Left cardiac atrium (tissue), 4 donors: Measurements from ENCODE around the gene SLC2A6. TPM values are rescaled to one million over a fixed set of nuclear protein-coding genes. Genes with fewer than 3 reads are reported as not detected.

ENCODE experiments used
- ATAC-seq, 2 donors: fragments of 200-7000 bp; cut with Tn5 transposase; one replicate each; pipeline ENCODE4 v1.9.1; 2020; ENCODE audit warnings: mild to moderate bottlenecking in 2 of 2, moderate library complexity in 2 of 2
- DNase-seq: peaks from one replicate; pipeline ENCODE4 v3.0.0-alpha.2; 2020
- intact Hi-C, 2 donors: fragments of 100-400 bp; cut with DNase I; formaldehyde crosslinking; loops; one replicate each; pipeline versions ENCODE4 v1.14.1 to v1.15.1; 2022 to 2023
- long read RNA-seq: library from polyadenylated mRNA; unstranded; transcript quantifications from one replicate; pipeline ENCODE4 v2.0.0, GENCODE V29; 2021
- total RNA-seq, 2 donors: library from RNA; stranded (reverse); fragmentation: NEBNext Ultra II Directional; extraction: Animal tissue kit (Norgen Biotek cat#: 25700); gene quantifications; one replicate each; pipeline ENCODE4 v1.2.1, GENCODE V29; 2021
- donor health status: DM: no; HTN: yes; CAD: no.
- donor health status: DM: no; HTN: yes; CAD: no; lungs with severe emphysema.
- donor health status: DM: yes; HTN: yes; CAD: no.
- donor health status: Dilated cardiomyopathy.

The SLC2A6 gene, protein sequence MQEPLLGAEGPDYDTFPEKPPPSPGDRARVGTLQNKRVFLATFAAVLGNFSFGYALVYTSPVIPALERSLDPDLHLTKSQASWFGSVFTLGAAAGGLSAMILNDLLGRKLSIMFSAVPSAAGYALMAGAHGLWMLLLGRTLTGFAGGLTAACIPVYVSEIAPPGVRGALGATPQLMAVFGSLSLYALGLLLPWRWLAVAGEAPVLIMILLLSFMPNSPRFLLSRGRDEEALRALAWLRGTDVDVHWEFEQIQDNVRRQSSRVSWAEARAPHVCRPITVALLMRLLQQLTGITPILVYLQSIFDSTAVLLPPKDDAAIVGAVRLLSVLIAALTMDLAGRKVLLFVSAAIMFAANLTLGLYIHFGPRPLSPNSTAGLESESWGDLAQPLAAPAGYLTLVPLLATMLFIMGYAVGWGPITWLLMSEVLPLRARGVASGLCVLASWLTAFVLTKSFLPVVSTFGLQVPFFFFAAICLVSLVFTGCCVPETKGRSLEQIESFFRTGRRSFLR
- total RNA-seq = 1 to 10 TPM; 4.3 to 7.4 TPM
- long read RNA-seq, transcript SLC2A6-202 (10 exons, 2,528 nt) = major isoform, 16 of 42 reads
- long read RNA-seq, partial matches to known transcripts = 15 of 42 reads
- long read RNA-seq, other reads (novel, unspliced or antisense) = 9 of 42 reads

DNA sequence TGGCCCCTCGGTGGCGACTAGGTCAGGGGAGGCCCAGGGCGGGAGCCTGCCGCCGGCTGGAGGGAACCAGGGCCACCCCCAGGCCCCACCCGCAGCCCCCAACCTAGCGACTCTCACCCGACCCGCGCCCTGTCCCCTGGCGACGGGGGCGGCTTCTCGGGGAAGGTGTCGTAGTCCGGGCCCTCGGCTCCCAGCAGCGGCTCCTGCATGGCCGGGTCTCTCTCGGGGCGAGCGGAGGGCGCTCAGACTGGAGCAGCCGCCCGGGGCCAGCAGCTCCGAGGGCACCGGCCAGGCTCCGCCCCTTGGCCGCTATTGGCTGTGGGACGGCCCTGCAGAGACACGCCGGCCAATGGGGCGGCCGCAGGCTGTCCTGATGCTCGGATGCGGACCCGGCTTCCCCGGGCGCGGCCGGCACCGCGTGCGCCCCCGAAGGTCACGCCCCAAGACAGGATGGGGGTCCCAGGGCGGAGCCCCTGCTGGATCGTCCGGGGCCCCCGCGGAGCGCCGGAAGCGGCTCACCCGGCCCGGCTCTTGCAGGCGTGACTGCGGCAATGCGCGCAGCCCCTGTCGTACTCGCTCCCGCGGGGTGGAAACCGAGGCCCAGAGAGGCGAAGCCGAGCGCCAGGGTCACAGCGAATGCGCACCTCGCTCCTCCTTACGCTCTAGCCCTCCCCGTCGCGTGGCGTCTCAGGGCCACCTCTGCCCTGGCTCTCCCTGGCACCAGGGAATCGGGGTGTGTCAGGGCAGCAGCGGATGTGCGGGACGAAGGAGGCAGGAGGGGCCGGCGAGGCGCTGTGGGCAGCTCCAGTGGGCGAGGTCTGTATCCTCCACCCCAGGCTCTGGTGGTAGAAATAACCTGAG is at the start of gene SLC2A6:
Gene SLC2A6, minus strand, starts transcription at position 249 of the 861 bp plus-strand sequence. Its CDS starts 40 bp downstream, at position 209.
- peak; percentile 93 for DNase-seq
- intact Hi-C loops = no loop called here
- peak; percentile 99 for ATAC-seq

DNA sequence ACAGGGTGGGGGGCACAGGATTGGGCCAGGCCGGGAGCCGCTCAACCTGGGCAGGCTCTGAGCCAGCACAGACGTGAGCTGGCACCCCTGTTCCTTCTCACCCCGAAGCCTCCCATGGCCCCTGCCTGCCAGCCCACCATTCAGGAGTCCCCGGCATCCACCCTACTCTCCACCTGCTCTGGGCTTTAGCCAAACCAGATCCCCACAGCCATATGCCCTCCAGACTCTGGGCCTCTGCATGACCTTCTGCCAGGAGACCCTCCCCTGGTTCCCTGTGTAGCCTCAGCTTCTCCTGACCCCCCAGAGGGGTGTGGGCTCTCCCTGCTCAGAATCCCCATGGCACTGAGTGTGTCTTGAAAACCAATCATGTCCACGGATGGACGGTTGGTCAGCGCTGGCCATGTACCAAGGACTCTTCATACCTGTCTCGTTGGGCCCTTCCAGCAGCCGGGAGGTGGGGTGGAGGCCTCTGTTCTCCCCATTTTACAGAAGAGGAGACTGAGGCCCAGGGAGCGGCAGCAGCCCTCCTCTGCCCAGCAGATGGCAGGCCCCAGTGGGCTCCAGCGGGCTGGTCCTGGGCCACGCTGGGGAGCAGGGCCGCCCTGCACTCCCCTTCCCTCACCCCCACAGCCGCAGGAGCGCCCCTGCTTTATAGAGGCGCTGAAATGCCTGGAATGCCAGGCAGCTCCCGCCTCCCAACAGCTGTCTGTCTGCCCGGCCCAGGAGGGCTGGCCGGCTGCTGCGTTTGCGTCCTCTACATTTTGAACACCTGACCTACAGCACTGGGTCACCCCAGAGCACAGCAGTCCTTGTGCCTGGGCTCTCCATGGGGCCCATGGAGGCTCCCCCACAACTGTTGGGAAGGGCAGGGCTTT is 49.3 kb upstream of the SLC2A6 start:
- ATAC-seq (no peak), DNase-seq (no peak)
- intact Hi-C loops = no loop called here

DNA sequence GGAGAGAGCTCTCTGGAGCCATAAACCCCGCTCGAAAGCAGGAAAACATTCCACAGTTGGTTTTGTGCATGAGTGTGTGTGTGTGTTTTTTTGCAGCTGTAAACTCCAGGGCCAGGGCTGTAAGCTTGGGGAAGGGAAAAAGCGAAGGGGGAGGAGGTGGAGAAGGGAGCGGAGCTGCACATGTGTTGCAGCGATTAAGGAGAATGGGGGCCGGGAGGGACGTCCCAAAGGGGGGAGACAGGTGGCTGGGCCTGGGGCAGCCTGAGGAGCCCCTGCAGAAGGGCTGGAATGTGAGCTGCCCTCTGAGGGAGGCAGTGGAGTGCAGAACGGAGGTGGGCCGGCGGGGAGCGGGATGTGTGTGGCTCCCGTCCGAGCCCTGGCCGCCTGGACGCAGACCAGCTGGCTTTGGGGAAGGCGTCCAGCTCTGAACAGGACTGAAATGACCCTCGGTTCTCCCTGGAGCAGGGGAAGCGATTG is 48.6 kb upstream of the SLC2A6 start:
- intact Hi-C loops = no loop called here
- DNase-seq = no peak
- ATAC-seq = peak; percentile 80 to 89

DNA sequence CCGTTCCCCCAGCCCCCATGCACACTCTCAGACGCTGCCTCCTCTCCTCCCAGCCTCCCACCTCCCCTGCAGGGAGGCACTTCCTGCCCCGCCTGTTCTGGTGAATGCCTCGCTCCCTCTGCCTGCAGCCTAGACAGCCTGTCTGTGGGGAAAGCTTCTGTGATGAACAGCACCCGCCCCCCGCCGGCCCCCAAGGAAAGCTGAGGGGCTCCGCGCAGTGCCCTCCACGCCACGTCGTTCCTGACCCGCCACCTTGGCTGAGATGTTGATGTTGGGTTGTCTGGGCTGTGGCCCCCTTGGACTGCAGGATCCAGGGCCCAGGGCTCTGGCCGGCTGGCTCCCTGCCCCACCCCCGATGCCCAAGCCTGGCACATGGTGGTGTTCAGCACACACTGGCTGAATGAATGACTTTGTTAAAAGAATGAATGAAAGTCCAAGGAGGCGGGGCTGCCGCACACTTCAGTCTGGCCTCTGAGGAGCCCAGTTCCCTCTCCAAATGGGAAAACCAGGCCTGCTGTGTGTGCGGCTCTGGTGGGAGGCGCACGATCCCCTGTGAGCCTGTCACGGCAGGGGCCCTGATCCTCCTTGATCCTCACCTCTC is 47.9 kb upstream of the SLC2A6 start:
- intact Hi-C loops = no loop called here
- ATAC-seq (peak in 1 of 2 donors; percentile 36), DNase-seq (no peak)

DNA sequence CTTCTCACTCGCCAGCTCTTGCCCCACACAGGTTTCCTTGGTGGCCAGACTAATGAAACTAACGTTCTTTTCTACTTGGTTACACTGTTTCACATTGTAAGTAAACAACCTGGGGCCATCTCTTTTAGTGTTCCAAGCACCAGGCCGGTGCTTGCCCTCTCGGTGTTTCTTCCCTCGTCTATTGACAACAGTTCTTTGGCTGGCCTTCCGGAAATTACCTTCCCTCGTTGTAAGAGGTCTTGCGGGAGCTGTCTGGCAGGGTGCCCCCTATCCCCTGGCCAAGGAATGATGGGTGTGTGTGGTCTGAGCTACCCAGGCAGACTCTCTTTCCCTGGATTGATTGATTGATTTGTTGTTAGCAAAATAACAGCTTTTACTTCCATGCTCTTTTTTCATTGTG is 46.8 kb upstream of the SLC2A6 start:
- intact Hi-C loops = no loop called here
- DNase-seq (no peak), ATAC-seq (no peak)

DNA sequence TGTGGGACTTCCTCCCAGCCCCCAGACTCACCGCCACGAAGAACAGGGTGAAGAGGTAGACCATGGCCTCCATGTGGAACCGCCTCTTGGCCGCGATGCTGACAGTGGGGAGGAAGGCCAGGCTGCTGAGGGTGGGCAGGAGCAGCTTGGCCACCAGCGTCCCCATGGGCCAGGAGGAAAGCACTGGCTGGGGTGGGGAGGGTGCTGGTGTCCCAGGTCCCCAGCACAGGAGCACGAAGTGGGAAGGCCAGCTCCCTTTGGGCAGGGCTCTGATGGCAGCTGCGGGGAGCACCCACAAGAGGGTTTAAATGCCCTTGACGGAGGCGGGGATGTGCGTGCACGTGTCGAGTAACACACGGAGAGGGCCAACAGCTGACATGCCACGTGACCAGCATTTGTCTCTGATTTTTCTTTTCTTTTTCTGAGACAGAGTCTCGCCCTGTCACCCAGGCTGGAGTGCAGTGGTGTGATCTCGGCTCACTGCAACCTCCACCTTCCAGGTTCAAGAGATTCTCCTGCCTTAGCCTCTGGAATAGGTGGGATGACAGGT is 45.9 kb upstream of the SLC2A6 start, which contains the start of gene MYMK:
Gene MYMK, minus strand, starts transcription at position 281 of the 550 bp plus-strand sequence. Its CDS starts 115 bp downstream, at position 166.
- intact Hi-C loops = no loop called here
- no peak for ATAC-seq
- DNase-seq = peak; percentile 21

DNA sequence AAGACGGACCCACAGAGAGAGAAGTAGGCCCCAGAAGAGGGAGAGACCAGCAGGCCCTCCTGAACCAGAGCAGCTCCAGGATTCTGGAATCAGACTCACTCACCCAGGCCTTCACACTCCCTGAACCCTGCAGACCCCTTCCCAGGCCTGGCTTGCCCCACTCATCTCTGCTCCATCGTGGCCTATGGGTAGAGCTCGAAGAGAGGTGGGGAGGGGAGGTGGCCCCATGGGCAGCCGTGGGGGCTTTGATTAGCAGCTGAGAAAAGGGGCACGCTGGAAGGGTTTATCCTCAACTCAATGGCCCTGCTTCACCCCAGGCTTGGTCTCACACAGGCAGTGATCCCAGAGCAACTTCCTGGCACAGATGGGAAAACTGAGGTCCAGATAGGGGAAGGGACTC is 45.2 kb upstream of the SLC2A6 start:
- DNase-seq (no peak), ATAC-seq (no peak)
- intact Hi-C loops = no loop called here

DNA sequence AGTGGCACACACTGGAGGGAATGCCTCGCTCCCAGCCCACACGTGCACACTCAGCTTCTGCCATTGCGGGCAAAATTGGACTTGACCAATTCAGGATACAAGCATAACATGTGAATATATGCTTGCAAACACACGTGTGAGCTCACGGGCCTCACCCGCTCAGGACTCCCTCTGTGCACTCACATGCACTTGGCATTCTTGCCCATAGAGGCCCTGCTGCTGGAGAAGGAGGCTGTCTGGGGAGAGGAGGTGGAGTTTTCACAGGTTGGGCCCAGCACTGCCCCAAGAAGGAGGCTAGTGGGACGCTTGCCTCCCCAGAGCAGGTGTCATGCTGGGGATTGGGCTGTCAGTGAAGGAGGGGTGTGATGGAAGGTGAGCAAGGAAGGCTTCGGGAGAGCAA is 44.2 kb upstream of the SLC2A6 start:
- DNase-seq (no peak), ATAC-seq (no peak)
- intact Hi-C loops = no loop called here

DNA sequence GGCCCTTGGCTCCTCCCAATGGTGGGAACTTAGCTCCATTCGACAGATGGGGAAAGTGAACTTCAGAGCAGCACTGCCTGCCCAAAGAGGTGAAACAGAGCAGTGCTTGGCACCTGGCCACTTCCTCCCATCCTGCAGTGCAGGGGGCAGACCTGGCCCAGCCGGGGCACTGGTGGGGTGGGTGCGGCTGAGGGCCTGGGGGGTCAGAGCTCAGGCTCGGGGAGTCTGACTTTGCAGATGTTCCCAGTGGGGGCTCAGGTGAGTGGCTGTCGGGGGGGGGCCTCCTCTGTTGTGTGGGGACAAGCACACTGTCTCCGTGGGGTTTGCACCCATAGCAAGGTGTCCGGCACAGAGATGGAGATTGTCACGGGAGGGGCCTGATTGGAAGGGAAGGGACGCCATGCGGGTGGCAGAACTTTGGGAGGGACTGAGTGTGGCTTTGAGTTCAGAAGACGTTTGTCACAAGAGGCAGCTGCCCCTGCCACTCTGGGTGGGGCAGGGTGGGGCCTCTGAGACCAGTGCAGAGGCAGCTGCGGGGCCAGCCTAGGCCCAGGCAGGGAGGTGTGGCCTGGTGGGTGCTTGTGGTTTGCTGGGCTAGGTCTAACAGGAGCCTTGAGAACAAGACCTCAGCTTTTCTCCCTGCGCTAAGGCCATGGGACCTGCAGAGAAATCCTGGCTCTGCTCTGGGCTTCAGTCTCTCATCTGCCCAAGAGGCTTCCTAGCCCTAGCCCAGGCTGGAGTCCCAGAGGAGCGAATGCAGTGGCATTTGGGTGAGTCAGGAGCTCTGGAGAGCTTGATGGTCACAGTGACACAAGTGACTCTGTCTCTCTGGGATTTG is 43.4 kb upstream of the SLC2A6 start:
- intact Hi-C loops = no loop called here
- peak; percentile 11 for DNase-seq
- ATAC-seq = no peak

DNA sequence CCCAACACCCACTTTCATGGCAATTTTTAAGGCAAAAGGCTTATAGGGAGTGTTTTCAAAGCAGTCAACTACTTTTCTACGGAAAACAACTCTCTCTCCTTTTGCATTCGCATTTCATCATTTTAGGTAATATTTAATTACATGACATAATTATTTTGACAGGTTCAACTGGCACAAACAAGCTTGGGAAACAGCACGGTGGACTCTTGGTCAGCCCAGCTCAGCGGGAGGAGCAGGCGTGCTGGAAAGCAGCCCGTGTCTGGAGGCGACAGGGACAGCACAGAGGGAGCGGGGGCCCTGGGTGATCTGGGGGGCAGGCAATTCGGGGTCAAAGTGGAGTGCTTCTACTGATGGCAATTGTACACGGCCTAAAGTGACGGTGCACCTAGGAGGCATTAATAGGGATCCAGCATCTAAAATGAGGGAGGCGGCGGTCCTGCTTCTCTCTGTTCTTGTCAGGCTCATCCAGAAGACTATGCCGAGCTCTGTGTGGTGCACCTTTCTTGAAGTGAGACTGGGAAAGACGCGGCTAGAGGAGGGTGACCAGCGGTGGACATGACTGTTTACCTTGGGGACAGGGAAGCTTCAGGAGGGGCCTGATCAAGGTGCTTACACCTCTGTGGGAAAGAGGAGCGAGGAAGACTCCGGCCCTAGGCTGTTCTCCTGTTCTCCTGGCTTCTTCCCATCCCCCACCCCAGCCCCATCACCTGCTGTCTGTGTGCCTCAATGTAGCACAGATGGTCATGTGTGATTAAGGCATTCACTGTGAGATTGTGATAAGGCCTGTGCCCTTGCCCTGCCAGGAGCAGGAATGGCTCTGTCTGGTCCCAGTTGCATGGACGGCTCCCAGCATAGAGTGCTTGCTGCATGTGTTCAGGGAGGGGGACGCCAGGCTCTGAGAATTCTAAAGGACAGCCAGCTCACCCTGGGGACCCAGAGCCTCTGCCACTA is 42.5 kb upstream of the SLC2A6 start:
- ATAC-seq = no peak
- peak; percentile 13 for DNase-seq
- intact Hi-C loops = no loop called here

DNA sequence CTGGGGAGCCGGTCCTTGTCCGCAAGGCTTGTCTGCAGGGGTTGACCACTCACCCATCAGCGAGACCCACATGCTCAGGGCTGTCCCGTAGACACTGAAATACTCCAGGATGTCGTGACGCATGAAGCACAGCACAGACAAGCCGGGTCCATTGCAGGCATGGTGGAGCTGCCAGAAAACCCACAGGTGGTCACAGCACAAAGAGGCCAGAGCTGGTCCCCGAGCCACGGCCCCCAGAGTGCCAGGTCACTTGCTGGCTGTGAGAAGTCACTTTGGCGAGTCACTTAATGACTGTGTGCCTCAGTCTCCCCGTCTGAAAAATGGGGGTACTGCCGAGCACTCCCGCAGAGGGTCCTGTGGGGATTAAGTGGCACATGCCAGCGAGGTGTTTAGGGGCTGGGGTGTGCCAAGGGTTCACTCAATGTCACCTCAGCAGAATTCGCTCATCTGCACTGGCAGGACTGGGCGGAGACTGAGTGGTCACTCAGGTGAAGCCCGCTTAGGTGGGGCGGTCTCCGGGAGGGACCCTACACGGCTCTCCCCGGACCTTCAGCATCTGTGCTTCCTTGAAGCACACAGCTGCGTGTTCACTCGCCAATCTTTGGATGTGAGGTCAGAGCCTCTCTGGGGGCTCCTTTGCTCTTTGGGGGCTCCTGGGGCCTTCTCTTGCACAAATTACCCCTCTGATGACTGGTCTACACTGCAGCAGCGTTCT is 41.4 kb upstream of the SLC2A6 start:
- intact Hi-C loops = no loop called here
- peak; percentile 11 for DNase-seq
- ATAC-seq = no peak

DNA sequence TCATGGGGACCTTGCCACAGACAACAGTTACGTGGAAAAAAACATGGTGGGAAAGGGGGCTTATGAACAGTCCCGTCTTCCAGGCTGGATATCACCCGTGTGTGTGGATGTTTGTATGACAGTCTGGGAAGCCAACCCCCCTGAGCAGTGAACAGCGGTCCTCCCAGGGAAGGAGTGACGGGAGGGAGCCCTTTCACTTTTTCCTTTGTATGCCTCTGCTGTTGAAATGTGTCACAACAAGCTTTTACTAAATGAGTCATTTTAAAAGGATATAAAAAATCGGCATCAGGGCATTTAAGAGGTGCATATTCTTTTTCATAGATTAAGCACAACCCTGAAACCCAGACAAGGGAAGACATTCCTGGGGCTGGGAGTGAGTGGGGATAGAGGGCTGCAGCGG is 40.8 kb upstream of the SLC2A6 start:
- no peak for DNase-seq
- intact Hi-C loops = no loop called here
- no peak for ATAC-seq

DNA sequence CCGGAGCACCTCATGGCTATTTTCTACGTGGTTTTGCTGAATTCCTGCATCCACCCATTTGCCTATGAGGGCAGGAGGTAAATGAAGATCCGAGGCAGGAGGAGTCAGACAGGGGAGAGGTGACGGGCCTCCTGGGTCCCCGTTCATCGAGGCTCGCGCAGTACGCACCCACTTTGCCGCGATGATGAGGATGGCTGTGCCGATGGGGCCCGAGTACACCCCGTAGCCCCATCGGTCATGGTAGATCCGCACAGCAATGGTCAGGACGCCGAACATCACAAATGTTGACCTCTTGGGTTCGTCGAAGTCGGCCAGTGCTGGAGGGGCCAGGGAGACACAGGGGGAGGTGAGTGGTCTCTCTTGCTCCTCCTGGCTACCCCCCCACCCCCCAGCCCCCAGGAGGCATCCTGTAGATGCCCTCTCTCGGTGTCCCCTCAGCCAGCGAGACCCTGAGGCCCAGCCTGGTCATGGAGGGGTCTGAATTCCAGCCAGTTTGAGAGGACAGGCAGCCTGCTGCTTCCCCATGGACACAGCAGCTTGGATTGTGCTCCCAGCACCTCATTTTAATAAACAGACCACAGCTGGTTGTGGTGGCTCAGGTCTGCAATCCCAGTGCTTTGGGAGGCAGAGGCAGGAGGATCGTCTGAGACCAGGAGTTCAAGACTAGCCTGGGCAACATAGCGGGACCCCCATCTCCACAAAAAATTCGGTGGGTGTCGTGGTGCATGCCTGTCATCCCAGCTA is 40.0 kb upstream of the SLC2A6 start:
- intact Hi-C loops = no loop called here
- ATAC-seq = no peak
- peak; percentile 17 for DNase-seq

DNA sequence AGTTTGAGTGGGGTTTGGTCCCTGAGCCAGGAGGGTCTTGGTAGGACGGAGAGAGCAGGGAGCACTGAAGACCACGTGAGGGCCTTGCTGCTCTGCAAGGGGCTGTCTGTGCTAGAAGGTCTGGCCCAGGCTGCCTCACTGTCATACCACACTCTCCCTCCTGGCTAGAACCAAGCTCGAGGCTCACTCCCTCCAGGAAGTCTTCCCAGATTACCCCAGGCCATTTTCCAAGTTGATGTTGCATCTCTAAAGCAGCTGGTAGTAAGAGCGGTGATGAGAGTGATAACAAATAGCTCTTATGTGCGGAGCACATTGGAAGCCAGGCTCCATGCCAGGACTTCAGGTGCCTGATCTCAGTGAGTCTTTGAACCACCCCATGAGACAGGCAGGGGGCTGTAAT is 39.3 kb upstream of the SLC2A6 start:
- DNase-seq = peak; percentile 9
- intact Hi-C loops = no loop called here
- ATAC-seq = no peak

DNA sequence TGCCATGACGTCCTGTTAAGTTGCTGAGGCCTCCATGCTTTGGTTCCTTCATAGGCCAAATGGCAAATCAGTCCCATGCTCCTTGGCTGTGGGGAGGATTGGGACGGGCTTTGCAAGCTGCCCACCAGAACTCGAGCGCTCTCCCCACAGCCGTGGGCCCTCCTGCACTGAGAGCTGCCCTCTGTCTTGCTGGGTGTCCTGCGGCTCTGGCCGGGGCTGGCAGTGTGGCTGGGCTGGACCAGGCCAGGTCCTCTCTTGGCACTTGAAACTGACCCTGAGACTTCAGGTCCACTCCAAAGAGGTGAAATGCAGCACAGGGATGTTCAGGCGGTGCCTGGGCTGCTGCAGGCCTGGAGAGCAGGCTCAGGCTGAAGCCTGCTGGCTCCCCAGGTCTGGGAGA is 38.8 kb upstream of the SLC2A6 start:
- ATAC-seq = no peak
- intact Hi-C loops = no loop called here

More for the DNA sequence above, 38.8 kb upstream of the SLC2A6 start:
- peak; percentile 13 for DNase-seq
